ENCODE data around the gene RUFY2. TPM values are rescaled to one million over a fixed set of nuclear protein-coding genes. Genes with fewer than 3 reads are reported as not detected.
A peak's percentile ranks its signal among the peaks of the same experiment; 100 is the strongest.

Gene RUFY2
- total RNA-seq, 4 donors from 2014 or later = 18.0 to 53.6 (median 29.0) TPM

DNA sequence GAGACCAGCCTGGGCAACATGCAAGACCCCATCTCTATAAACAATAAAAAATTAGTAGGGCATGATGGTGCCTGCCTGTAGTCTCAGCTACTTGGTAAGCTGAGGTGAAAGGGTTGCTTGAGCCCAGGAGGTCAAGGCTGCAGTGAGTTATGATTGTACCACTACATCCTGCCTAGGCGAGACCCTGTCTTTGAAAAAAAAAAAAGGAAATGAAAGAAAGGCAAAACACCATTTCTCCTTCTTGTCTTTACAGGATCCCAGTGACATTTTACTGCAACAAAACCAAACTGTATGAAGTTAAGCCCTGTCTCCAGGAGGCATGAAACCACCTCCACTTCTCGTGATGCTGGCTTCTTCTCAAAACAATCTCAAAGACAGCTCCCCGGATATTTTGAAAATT lies 44.5 kb downstream of the RUFY2 start:
- no peak for DNase-seq
- no peak overlapping the region for H3K4me3 ChIP-seq
- no peaks in the 10 kb centered on the region for H3K27me3 ChIP-seq
- no peak for TF ChIP-seq POLR2A (IDR thresholded peaks at IDR 0.05)
- TF ChIP-seq, protein P1, sequence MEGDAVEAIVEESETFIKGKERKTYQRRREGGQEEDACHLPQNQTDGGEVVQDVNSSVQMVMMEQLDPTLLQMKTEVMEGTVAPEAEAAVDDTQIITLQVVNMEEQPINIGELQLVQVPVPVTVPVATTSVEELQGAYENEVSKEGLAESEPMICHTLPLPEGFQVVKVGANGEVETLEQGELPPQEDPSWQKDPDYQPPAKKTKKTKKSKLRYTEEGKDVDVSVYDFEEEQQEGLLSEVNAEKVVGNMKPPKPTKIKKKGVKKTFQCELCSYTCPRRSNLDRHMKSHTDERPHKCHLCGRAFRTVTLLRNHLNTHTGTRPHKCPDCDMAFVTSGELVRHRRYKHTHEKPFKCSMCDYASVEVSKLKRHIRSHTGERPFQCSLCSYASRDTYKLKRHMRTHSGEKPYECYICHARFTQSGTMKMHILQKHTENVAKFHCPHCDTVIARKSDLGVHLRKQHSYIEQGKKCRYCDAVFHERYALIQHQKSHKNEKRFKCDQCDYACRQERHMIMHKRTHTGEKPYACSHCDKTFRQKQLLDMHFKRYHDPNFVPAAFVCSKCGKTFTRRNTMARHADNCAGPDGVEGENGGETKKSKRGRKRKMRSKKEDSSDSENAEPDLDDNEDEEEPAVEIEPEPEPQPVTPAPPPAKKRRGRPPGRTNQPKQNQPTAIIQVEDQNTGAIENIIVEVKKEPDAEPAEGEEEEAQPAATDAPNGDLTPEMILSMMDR (IDR thresholded peaks at IDR 0.05) = no peak
- no peak overlapping the region for H3K27ac ChIP-seq
- no peaks in the 10 kb centered on the region for H3K9me3 ChIP-seq
- H3K36me3 ChIP-seq = peaks cover 0 to 42% (median 0%) of the 10 kb centered on the region in 3 donors
- H3K4me1 ChIP-seq = no peaks in the 10 kb centered on the region

DNA sequence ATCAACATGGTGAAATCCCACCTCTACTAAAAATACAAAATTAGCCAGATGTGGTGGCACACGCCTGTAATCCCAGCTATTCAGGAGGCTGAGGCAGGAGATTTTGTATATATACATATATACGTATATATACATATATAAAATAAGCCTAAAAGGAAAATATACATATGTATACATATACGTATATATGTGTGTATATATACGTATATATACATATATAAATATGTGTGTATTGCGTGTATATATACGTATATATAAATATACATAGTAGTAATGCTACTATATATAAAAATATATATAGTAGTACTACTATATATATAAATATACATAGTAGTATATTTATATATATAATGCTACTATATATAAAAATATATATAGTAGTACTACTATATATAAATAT lies 47.9 kb downstream of the RUFY2 start:
- TF ChIP-seq, protein P1 (IDR thresholded peaks at IDR 0.05) = no peak
- no peak for TF ChIP-seq POLR2A (IDR thresholded peaks at IDR 0.05)
- no peak overlapping the region for H3K27ac ChIP-seq
- peaks cover 0 to 54% (median 0%) of the 10 kb centered on the region in 3 donors for H3K36me3 ChIP-seq
- no peaks in the 10 kb centered on the region for H3K9me3 ChIP-seq
- no peaks in the 10 kb centered on the region for H3K4me1 ChIP-seq
- H3K27me3 ChIP-seq = no peaks in the 10 kb centered on the region
- H3K4me3 ChIP-seq = no peak overlapping the region
- DNase-seq = no peak

DNA sequence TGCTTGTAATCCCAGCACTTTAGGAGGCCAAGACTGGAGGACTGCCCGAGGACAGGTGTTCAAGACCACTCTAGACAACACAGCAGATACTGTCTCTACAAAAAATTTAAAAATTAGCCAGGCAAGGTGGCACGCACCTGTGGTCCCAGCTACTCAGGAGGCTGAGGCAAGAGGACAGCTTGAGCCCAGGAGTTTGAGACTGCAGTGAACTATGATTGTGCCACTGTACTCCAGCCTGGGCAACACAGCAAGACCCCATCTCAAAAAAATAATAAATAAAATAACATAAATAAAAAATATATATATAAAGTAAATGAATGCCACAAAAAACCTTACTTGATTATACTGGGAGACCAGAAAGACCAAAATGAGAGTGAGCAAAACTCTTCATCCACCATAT lies 53.5 kb downstream of the RUFY2 start:
- no peak for DNase-seq

DNA sequence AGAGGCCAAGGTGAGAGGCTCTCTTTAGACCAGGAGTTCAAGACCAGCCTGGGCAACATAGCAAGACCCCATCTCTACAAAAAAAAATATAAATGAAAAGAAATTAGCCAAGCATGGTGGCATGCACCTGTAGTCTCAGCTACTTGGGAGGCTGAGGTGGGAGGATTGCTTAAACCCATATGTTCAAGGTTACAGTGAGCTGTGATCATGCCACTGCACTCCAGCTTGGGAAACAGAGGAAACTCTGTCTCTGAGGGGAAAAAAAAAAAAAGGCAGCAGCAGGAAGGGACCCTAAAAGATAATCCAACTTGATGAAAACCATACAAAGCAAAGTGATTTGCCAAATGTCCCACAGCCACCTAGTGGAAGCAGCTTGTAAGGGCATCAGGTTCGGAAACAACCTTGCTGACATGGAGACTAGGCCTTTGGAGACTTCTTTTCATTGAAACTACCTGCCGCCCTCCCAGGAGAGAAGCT lies 58.8 kb downstream of the RUFY2 start:
- TF ChIP-seq, protein P1 (IDR thresholded peaks at IDR 0.05) = peak; percentile 13 to 69 (median 63)
- TF ChIP-seq POLR2A (IDR thresholded peaks at IDR 0.05) = no peak
- DNase-seq = peak in 1 of 3 donors; percentile 73
- Histone ChIP-seq H3K9me3 (no peaks in the 10 kb centered on the region), H3K4me3 (no peak overlapping the region), H3K36me3 (peaks cover 0 to 75% (median 0%) of the 10 kb centered on the region in 3 donors), H3K4me1 (no peaks in the 10 kb centered on the region), H3K27ac (no peak overlapping the region), H3K27me3 (no peaks in the 10 kb centered on the region)

More for the DNA sequence above, 53.5 kb downstream of the RUFY2 start:
- Histone ChIP-seq H3K36me3 (peaks cover 0 to 68% (median 0%) of the 10 kb centered on the region in 3 donors), H3K4me1 (no peaks in the 10 kb centered on the region), H3K9me3 (no peaks in the 10 kb centered on the region), H3K27ac (no peak overlapping the region), H3K4me3 (no peak overlapping the region), H3K27me3 (no peaks in the 10 kb centered on the region)
- no peak for TF ChIP-seq POLR2A (IDR thresholded peaks at IDR 0.05)
- TF ChIP-seq, protein P1 (IDR thresholded peaks at IDR 0.05) = no peak

DNA sequence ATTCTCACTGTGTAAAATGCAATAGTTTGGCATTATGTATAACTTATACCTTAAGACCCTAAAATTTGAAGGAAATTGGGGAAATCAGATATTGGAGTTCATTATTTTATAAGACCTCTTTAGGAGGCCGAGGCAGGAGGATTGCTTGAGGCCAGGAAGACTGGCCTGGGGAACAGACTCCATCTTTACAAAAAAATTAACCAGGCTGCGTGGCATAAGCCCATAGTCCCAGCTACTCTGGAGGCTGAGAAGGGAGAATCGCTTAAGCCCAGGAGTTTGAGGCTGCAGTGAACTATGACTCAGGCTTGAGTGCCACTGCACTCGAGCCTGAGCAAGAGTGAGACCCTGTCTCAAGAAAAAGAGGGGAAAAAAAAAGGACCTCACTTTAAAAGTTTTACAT lies 60.3 kb downstream of the RUFY2 start:
- Histone ChIP-seq H3K27me3 (no peaks in the 10 kb centered on the region), H3K36me3 (peaks cover 0 to 73% (median 0%) of the 10 kb centered on the region in 3 donors), H3K4me3 (no peak overlapping the region), H3K27ac (no peak overlapping the region), H3K4me1 (no peaks in the 10 kb centered on the region), H3K9me3 (no peaks in the 10 kb centered on the region)
- DNase-seq = no peak
- TF ChIP-seq, protein P1 (IDR thresholded peaks at IDR 0.05) = no peak
- TF ChIP-seq POLR2A (IDR thresholded peaks at IDR 0.05) = no peak

DNA sequence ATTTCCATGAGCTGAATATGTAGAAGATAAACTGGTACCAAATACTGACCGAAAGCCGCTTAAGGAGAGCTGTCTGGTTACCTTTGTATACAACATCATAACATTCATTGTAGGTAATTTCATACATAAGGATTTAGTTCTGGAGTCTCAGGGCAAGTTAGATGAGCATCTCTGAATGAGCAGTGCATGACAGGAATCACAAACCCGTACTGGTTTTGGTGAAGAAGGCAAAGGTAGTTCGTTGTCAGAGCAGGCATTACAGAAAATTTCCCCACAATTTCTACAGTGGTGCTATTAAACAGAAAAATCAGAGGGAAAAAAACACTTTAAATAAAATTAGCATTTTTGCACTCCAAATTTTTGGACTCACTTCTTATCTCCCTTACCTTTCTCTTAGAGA lies 61.5 kb downstream of the RUFY2 start:
- H3K9me3 ChIP-seq = no peaks in the 10 kb centered on the region
- H3K27ac ChIP-seq = no peak overlapping the region
- no peak for DNase-seq
- H3K27me3 ChIP-seq = no peaks in the 10 kb centered on the region
- no peak for TF ChIP-seq POLR2A (IDR thresholded peaks at IDR 0.05)
- TF ChIP-seq, protein P1 (IDR thresholded peaks at IDR 0.05) = no peak
- no peak overlapping the region for H3K4me3 ChIP-seq
- no peaks in the 10 kb centered on the region for H3K4me1 ChIP-seq
- H3K36me3 ChIP-seq = peaks cover 0 to 73% (median 2%) of the 10 kb centered on the region in 3 donors

All from Peyer's patch (tissue), 4 donors.